ENCODE results near the gene MYRFL.

MYRFL gene

DNA sequence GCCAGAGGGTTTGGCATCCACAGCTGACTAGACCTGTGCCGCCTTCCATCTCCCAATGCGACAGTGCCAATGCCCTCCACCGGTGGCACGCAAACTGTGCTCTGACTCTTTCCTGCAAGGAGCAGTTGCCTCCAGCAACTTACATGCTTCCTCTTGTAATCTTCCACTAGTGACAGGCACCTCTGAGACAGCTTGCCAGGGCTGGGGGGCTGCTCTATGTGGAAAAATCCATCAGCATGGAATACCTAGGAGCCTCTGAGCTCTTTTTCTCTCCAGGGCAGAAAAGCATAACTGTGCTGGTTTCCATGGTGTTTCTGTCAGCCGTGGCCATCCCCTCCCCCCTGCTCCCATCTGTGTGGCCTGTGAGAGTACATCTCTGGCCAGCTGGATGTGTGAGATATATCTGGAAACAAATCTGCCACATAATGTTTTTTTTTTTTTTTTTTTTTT lies 110.6 kb downstream of the MYRFL start:
- no peak for DNase-seq

DNA sequence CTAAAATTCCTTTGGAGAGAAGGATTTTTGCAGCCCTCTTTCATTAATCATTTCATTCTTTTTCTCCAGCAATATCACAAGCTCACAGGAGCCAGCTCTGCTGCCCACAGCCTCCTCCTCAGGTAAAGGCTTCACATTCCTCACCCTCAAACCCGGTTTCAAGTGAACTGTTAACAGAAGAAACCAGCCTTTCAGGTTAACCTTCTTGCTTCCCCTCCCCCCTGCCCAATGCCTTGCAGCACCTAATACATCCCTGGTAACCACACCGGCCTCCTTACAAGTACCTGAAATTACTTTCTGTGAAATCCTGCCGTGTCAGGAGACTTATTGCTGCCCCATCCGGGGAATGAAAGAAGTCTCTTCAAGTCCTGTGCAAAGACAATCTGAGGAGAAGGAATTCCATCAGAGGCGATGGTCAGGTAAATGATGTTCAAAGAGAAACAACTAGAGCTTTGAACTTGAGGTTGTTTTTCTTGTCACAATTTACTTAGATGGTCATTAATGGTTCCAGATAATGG lies 111.2 kb downstream of the MYRFL start:
- no peak for DNase-seq

DNA sequence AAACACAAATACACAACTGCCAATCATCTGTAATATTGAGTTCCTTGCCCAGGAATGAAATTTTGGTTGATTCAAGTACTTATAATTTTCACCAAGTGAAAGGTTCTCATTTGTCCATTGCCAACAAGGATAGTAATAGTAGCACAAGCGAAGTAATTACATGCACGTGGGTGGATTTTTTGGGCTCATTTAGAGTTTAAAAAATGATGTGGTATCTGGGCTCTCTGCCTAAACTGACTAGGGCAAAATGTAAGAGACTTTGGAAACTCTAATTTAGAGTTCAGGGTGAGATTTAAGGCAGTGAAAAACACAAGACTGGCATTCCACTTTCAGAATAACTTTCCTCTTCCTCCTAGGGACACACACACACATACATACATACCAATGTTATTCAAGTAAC lies 111.7 kb downstream of the MYRFL start:
- DNase-seq: no peak

DNA sequence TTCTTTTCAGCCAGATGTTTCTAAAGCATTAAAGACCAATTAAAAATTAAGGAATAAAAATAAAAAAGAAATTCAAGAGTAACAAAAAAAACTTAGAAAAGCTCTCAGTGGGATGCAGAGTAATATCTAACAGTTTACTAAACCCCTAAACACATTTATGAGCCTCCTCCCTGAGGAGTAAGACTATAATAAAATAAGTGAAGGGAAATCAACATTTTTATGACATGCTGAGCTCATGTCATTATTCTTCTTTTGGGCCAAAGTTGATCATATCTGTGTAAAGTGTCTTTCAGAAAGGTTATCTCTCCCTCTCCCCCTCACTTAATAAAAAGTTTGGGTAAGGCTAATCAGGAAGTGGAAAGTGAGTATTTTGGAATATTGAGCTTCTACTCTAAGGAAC lies 122.1 kb downstream of the MYRFL start:
- DNase-seq: no peak

DNA sequence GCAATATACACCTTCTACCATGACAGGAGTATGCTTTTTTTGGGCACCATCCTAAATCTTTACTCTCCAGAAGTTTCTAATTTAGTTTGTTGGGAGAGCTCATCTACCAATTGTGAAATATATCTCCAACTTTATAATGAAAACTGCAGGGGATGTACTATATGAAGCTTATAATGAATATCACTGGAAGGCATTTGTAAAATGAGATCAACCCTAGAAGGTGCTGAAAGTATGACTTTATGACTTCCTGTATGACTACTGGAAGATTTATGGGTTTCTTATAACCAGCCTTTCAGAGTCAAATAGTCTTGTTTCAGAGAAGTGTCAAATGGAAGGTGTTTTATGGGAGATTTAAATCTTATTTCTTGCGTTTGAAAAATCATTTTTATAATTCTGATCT lies 122.9 kb downstream of the MYRFL start:
- DNase-seq: no peak

DNA sequence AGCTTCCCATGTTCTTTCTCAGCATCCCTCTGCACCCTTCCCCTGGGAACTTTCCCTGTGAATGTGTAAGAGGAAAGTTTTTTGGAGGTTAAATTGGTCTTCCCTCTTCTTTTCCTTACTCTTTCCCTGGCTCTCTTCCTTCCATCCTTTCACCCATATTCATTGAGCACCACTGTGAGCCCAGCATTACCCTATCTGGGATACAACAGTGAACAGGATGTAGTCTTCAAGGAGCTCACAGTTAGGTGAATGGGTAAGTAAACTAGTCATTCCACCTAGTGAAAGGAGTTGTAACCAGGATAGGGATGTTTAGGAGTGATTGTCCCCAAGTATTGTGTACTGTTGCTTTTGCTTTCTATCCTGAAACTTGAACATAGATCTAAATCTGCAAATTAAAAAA lies 123.8 kb downstream of the MYRFL start:
- DNase-seq: no peak

DNA sequence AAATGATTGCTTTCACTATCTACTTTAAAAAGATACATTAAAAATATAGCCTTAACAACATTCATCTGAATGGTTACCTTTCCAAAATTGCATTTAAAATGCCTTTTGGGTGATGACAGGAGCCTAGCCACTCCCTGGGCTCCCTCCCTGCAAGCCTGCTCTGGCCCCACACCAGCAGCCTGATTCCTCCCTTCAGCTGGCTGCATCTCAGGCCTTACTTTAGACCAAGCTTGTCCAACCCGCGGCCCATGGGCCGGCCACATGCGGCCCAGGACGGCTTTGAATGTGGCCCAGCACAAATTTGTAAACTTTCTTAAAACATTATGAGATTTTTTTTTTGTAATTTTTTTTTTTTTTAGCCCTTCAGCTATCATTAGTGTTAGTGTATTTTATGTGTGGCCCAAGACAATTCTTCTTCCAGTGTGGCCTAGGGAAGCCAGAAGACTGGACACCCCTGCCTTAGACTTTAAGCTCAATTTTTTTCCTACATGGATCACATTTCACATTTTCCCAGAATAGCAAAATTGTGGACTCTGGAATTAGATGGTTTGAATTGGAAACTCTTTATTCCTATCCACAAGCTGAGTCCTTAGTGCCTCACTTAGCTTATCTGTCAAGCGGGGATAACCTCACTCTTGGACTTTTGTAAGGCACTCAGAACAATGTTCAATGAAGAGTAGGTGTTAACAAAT lies 124.4 kb downstream of the MYRFL start:
- DNase-seq: no peak

DNA sequence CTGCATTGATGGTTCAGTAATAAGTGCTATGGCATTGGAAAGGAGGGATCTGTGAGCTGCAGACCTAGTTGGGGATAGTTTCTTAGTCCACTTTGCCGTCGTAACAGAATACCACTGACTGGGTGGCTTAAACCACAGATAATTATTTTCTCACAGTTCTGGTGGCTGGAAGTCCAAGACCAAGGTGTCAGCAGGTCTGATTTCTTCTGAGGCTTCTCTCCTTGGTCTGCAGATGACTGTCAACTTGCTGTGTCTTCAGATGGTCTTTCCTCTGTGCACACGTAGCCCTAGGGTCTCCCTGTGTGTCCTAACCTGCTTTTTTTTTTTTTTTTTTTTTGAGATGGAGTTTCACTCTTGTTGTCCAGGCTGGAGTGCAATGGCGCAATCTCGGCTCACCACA lies 126.1 kb downstream of the MYRFL start:
- DNase-seq: no peak

DNA sequence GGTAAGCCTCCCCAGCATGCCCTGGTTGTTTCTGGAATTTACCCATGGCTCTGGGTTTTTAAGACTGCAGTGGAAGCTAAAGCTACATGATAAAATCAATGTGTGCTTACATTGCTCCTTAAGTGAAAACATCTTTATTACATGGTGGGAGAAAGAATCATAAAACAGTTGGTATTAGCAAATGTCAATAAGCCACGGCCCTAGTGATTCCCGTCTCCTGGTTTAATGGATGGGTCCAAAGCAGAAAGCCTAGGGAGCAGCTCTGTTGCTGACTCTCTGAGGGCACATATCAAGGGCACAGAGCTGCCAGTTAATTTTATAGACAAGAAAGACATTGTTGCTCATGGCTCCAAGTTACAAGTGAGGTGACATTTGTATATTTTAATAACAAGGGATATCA lies 127.9 kb downstream of the MYRFL start:
- DNase-seq: no peak

DNA sequence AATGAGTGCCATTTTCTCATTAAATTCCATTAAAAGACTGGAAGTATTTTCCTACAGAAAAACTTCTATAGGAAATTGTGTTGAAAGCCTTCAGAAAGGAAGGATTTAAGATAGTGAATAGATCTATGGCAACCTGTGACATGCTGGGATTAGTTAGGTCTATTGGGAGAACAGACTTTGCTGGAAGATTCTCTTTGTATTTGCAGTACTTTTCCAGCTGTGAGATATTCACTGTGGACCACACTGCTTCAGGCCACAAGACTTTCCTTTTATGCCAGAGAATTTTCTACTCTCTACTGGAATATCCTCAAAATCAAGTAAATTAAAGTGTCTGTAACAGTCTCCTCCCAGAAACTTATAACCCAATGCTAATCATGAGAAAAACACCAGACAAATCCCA lies 136.2 kb downstream of the MYRFL start:
- no peak for DNase-seq

DNA sequence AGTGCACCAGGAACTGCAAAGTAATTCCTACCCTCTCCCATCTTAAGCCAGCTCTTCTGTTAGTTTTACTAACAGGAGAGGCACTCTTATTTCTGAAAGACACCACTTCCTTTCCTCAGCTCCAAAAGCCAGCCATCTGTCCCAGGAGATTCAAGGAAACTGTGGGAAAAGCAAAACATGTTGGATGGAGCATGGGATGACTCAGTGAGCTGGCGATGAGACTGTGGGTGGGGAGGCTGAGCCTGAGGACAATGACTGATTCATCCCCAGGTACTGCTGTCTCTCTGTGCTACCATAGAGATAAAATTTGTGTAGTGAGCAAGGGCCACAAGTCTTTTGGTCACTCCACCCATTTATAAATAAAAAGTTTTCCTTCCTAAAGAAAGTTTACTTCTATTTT lies 141.4 kb downstream of the MYRFL start:
- no peak for DNase-seq

DNA sequence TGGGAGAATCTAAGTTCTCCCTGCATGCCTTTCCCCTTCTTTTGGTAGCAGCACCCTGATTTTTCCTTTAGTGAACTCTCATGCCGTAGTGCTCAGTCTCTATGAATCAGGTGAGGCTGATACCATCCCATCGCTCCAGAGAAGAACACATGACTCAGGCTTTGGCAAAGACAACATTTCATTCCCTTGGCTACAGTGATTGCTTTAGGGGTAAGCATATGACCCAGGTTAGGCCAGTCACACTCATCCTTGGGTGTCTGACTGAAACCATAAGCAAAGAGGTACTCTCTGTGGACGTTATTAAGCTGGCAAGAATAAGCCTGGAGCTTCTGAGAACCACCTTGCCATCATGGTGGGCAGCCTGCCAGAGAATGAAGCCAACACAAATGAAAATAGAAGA lies 141.8 kb downstream of the MYRFL start:
- DNase-seq: no peak

DNA sequence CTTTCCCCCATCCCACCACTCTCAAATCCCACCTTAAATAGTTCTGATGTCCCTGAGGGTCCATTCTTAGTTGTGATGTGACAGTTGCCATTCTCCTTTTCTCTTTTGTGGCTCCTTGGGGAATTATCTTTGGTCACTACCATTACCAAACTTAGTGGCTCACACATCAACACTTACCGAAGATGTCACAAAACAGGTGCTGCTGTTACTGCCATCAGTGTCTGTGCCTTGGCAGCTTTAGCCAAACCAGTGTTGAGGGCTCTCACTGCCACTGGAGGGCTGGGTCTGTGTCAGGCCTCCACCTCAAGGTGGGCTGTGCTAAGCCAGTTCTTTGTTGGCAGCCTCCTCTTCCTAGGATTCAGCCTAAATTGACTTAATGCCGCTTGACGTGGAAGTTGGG lies 144.0 kb downstream of the MYRFL start:
- no peak for DNase-seq

DNA sequence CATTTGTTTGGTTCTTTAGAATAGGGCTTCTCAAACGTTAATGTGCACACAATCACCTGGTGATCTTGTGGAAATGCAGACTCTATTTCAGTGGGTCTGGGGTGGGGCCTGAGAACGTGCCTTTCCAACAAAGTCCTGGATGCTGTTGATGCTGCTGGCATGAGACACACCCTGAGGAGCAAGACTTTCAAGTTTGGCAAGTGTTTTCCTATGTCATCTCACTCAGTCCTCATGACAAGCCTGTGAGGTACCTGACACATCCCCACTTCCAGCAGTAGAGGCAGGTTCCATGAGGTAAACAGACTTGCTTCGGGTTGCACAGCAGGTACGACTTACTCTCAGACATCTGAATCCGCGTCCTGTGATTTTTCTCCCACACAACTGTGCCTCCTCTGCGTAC lies 147.1 kb downstream of the MYRFL start:
- no peak for DNase-seq

DNA sequence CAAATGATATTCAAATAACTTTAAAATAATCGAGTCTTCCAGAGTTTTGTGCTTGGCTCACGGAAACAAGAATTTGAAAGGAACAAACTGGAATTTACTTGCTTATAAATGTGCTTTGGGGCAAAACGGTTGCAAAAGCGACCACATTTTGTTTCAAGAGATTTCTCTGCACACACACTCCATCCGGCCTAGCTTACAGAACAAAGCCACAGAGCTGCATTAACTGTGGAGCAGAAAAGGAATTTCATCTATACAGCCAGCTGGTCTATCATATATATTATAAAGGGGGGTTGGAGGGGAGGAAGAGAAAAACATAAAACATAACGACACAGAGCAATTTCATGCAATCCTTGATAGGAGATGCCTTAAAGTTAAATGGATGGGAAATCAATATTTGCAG lies 153.0 kb downstream of the MYRFL start:
- DNase-seq: no peak

DNA sequence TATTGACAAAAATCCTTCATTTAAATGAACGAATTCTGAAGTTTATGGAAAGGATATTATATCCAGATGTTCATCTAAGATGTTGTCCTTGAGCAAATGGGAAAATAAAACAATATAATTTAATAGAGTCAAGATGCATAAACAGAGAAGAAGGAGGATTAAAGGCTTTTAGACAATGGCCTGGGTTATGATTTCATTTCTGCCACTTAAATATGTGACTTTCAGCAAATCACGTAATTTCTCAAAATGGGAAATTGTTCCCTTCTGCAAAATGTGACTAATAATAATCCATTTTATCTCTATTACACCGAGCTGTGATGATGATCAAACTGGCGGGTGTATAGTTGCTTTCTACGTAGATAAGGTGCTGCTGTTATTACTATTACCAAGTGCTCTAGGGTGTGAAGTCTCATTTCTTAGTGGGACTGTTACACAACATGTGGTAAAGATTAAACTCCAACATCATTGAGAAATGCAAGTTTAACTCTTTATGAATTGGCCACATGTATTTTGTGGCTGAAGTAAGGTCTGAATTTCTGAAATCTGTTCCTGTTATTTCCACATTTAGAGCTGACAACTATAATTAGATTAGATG lies 157.0 kb downstream of the MYRFL start:
- no peak for DNase-seq

DNA sequence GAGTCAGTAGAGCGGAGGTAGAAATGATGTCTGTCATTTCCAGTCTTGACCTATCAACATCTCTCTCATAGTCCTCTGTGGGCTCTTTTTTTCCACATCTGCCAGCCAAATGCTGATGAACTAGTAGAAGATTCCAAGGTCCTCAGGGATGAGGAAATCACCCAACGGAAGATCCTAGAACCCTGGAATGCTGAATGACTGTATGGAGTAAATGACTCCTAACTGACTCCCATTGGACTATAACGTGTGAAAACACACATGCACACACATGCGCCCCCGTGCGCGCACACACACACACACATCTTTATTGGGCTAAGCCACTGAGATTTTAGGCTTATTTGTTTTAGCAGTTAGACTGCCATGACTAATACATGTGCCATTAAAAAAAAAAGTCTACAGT lies 159.2 kb downstream of the MYRFL start:
- no peak for DNase-seq

DNA sequence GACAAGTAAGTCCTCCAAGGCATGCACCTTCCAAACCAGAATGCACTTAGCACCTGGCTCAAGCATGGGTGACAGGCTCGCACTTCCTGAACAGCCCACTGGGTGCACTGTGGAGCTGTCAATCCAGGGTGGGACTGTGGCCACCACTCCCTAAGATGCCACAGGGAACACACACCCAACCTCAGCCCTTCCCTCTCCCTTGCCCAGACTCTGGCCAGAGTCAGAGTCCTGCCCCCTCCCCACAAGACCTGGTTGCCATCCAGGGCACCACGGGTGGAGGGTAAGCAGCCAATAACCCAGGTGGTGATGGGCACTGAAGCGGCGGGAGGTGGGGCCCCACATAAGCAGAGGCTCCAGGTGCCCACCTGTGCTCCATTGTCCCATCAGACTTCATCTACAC lies 160.6 kb downstream of the MYRFL start:
- no peak for DNase-seq

DNA sequence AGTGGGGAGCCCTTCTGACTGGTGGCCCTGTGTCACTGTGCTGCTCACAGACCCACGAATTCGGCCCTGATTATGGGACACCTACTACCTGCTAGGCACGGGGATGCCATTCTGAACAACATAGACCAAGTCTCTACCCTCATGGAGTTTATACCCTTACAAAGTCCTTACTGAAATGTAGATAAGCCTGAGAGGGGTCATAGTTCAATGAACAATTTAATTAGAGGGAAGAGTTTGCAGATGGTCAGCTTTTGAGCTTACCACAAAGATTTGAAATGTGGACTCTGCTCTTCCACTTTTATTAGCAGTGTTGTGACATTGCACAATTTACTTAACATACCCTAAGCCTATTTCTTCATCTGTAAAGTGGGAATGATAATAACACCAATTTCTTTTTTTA lies 161.1 kb downstream of the MYRFL start:
- DNase-seq: no peak

DNA sequence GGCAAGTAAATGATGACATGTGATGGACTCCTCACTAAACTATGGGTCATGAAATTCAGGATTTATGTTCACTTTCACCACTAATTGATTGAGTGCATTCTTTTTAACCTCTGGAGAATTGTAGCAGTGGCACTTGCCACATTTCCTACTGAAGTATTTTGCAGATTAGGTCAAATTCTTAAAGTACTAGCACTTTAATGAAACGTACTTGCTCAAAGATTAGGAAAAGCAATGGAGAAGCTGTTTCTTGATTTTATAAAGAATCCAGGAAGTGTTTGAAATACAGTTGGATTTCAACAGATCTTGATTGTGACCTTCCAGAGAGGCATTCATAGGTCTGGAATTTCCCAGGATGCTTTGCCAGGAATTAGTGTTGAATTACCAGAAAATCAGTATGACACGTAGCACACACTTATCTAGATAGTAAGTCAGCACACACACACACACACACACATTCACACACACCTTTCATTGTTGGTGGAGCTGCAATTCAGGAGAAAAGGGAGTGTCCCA lies 162.6 kb downstream of the MYRFL start:
- DNase-seq: no peak

DNA sequence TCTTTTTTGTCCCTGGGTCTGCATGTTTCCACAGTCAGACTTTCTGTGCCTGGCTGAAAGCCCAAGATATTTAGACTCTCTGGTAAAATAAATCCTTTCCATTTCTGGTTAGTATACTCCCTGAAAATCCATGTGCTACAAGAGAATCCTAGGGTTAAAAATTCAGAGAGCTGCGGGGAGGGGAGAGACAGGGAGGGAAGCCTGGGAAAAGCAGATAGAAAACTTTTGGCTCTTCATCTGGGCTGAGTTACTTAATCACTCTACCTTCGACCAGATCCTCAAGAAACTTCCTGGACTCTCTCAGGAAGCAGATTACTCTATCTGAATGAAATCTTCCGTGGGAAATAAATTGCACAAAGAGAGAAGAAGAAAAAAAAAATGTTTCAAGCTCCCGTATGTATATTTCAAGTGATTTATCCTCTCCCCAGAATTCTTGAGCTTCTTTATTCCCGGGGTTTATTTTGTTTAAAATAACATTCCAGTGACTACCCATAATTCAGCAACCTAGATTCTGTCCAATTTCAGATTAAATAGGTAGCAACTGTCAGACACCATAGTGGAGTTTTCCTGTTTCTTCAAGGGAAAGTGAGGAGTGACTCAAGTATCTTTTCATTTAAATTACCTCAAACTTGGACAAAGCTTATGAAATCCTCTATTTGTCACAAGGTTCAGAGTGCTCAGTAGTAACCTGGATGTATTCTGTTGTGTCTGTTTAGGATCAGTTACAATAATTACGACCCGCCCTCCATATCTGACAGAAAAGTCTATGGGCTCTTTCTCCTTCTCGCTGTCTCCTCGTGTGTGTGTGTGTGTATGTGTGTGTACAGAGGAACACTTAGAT lies 163.7 kb downstream of the MYRFL start:
- DNase-seq: no peak

DNA sequence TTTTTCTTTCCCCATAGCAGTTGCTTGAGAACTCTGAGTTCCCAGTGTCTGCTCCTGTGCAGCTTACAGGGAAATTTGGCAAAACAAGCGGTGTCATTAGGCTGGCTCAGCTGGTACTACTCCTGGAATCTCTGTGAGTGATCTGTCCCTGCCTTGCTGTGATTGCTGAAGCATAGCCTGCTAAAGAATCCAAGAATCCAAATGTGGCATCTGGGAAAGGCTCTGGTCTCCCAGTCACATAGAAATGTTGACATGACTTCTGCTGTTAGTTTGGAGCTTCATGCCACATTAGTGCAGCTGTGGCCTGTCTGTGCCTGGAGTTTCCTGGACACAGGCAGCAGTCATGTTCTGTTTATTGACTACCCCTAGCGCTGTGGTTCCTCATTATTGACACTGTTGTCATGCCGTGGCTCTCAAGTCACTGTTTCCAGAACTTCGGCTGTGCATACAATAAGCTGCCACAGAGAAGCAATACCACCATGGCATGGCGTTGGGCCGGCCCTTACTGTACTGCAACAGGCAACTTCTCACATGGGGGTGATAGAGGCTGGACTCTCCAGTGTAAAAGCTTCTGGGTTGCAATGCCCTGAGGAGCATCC lies 166.8 kb downstream of the MYRFL start:
- DNase-seq: no peak

DNA sequence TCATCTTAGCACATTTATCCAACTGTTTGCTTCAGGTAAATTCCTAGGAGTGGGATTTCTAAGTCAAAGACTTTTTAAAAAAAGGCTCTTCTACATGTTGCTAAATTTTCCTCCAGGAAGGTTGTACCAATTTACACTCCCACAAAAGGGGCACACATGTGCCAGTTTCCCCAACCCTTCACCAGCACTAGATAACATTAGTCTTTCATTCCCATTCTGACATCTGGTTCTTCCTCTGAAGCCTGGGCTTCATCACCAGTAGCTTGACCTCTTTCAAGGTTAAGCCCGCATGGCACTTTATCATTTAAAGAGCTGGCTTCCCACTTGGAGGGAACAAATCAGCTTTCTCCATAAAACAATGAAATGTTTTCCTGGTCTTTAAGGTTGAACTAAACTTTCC lies 168.4 kb downstream of the MYRFL start:
- no peak for DNase-seq
